NCI-H1417 treated with DMSO at 0.1 percent for 48 hours (cell line): Measurements from ENCODE around the gene CORO6.
"Not testable (repeated sequence)": the region's sequence is repeated elsewhere in the genome, so short reads cannot be mapped to it uniquely, and the experiment has no call there.

Experiments used
- DNase-seq: peaks from one replicate; lab custom pipeline; 2025; lab: John Stamatoyannopoulos, UW

Gene CORO6

DNA sequence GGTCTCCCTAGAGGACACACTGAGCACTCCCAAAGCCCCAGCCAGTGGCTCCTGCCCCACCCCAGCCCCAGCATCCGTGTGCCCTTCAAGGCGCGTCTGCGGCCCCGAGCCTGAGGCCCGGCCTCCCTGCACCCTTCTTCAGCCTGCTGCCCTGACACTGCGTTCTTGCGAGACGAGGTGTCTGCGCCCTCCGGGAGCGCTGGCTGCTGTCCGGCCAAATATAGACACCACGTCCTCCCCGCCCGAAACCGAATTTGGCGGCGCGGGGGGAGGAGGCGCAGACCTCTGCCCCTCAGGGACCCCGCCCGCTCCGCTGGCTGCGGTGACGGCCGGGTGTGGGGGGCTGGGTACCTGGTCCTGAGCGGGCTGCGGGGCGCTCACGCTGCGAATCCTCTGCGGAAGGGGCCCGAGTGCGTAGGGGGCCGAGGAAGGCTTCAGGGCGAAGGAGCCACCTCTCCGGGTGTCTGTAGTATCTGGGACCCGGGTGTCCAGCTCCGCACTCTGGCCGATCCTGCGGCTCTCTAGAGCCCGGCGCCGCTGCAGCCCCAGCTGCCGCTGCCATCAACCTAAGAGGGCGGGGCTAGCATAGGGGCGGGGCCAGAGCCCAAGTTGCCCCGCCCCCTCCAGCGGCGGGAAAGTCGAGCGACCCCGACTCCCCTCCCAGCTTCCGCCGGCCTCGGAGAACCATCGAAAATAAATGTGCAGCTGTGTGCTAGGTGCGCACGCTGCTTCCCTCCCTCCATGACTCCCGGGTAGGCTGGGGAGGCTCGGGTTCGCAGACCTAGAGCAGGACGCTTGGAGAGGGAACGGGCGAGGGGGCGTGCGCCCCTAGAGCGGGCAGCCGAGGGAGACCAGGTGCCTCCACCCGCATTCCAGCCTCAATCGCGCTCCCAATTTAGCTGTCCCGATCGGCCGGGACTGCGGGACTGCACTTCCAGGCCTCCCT lies at the start of gene CORO6:
TSS of gene CORO6 (minus strand) at position 576 of the 946 bp plus-strand sequence. CDS start 1,491 bp downstream, outside the sequence.
- no peak for DNase-seq

DNA sequence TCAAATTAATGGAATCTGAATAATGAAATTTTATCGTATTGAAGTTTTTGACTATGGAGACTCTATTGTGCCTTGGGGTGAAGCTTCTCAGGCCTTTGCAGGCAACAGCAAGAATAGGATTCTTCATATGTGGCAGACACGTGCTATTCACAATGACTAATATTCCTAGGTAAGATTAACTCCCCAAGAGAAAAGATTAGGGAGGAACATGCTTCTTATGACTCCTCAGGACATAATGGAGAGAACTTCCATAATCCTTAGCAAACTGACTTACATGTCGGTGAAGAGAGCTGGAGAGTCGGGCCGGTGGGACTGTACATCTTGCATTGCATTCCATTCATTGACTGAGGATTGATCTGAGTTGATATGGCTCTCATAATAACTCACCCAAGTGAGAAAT lies 48.9 kb upstream of the CORO6 start:
- no peak for DNase-seq

DNA sequence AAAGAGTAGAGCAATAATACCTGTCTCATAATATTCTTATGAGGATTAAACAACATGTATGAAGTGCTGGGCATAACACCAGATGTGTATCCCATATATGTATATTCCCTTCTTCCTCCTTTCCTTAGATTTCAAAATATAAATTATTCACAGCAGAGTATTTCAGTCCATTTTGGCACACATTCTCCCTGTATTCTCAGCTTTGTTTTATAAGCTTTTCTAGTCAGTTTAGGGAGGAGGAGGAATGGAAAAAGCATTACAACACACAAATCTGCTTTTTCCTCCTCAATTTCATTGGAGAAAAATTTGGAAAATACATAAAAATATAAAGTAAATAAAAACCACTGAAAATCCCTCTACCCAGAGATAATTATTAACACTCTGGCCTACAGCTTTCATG lies 46.6 kb upstream of the CORO6 start:
- no peak for DNase-seq

DNA sequence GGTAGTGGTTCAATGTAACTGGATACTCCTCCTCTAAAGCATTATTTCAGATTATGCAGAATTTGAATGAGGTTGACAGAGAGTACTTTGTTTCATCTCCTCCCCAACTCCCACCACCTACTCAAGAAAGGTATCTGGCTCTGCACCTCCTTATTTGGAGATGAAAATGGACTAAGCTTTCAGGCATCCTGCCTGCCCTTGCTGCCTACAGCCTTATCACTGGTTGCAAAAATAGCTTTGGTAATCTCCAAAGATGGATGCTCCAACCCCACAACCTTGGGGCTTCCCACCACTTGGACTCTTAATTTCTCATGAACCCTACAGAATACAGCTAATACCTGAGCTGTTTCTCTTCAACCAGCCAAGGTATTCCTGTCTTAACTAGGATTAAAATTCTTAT lies 45.3 kb upstream of the CORO6 start:
- DNase-seq, result no peak

DNA sequence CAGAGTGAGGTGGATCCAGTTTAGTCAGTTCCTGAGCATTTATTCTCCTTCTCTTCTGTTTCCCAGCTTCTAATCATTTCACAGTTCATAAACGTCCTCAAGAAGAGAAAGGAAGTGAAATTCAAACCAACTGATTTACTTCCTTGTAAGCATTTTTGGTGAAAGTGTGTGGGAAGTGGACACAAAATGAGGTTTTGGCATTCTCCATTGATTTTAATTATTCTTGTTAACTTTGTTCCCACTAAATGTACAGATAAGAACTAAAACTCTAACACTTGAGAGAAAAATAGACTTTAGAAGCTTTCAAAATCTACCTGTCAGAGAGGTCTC lies 42.7 kb upstream of the CORO6 start:
- DNase-seq, result no peak

DNA sequence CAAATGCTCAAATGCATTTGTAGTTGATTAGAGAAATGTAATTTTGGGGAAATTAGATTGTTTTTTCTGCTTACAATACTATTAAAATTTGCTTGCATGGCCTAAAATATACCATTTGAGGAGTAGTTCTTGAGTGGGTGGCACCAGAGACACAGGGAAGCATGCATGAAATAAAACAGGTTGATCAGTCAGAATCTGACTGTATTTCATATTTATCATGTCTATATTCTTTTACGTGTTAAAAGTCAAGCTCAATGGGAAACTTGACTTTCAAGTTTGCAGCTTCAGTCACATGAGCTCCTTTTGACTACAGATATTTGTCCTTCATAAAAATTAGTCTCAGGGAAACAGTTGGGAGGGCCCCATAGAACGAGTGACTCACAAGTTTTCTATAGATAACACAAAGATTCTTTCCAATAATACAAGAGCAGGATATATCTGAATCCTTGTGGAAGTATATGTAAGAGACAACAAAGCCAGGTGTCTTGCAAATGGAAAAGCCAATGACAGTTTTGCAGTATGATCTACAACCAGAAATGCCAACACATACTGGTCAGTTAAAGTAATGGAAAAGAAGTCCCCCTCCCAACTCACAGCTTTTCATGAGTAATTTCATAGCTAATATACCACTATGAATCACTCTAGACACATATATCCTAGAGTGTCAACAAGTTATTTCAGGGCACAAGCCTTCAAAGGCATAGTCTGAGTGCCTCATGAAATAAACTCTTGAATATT lies 42.2 kb upstream of the CORO6 start:
- no peak for DNase-seq

DNA sequence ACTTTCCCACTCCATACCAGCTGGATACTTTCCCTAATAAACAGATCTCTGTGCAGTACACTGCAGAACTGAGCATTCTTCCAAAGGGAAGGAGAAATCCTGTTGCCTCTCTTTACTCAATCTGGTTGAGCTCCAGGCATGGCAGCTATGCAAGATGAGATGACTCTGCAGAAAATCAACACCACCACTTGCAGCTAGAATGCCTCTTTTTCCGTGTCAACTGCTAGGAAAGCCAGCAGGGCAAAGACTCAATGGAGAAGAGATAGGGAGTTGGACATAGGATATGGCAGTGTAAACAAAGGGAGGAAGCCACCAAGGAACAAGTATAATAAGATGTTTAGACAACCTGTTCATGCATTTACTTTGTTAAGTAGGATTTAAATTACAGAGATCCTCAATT lies 40.4 kb upstream of the CORO6 start:
- DNase-seq, result no peak

DNA sequence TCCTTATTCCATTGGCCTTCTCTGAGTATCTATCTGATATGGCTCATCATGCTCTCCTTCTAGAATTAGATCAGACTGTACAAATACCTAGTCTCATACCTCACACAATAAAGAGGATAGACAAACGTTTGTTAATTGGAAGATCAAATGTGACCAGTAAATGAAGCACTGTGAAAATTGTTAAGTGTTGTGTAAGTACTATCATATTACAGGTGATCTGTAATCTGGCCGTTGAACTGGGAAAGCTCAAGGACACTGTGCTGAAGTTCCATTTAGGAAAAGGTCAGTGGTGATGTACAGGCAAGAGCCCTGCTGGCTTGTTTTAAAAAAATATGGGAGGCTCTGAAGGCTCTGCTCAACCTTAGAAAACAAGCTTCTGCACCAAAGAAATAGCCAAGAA lies 38.5 kb upstream of the CORO6 start:
- DNase-seq, result no peak

DNA sequence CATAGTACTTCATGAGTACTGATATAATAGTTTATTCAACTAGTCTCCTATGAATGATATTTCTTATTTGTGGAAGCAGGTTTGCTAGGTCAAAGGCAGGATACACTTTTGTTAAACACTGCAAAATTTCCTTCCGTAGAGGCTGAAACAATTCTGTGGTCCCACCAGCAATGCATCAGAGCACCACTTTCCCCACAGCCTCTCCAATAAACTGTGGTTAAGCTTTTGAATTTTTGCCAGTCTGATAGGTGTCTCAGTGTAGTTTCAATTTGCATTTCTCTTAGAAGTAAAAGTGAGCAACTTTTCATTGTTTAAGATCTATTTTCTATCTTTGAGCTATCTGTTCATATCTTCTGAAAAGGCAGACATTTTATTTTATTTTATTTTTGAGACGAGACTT lies 36.4 kb upstream of the CORO6 start:
- DNase-seq, result no peak

DNA sequence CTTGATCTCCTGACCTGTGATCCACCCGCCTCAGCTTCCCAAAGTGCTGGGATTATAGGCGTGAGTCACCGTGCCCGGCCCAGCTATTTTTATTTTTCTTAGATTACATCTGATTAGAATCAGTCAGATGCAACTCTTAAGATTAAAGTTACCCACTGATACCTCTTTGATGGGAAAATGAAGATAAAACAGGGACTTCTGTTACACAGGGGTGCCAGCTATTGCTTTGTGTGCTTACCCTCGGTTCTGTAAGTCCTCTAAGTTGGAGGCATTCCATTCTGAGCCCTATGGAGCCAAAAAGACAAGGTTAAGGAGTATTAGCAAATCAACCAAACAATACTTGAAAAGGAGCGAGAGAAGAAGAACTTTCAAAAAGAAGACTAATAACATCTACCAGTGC lies 32.6 kb upstream of the CORO6 start:
- no peak for DNase-seq

DNA sequence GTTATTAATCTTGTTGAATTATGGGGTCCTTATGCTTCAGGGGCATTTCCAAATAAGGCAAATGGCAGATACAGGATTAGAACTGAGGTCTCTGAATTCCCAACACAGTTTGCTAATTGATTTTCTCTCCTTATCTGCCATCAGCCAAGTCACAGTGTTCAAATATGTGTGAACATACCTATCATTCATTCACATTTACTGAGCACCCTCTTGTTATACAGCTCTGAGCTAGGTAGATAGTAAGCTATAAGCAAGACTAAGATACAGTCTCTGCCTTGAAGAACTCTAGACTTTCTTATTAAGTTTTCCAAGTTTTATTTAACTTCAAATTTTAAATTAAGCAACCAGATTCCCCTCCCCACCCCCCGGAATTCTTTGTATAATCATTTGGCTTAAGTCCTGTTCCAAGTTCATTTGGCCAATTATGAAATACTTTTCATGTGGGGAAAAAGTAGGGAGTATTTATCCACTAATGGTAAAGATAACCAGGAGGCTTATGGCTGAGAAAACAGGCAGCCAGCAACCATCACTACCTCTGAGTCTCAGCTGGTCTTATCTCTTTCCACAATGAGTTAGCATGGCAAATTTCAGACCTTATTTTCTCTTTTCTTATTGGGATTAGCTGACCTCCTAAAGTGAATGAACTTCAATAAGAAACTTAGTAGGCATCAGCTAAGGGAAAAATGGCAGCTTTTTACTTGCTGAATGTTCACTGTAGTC lies 31.4 kb upstream of the CORO6 start:
- no peak for DNase-seq

DNA sequence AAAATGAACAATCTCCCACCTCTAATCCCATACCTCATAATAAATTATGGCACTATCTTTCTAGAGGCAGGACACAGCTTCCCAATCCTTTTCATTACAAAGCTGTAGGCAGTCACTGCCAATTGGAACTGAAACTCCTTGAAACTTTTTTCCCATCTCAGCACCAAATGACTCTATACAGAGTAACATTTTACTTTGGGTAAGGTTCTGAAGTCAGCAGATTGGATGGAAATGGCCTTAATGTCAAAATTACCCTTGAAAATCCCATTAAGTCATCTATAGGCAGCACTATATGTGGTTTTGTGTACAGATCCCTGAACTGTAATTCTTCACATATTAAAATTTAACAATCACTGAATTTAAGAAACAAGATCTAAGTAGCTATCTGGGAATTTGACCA lies 30.3 kb upstream of the CORO6 start:
- DNase-seq, result no peak

DNA sequence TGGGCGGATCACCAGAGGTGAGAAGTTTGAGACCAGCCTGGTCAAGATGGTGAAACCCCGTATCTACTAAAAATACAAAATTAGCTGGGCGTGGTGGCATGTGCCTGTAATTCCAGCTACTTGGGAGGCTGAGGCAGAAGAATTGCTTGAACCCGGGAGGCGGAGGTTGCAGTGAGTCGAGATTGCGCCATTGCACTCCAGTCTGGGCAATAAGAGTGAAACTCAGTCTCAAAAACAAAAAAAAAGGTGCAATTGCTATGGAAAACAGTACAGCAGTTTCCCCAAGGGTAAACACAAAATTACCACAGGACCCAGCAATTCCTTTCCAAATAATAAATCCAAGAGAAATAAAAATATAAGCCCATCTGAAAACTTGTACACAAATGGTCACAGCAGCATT lies 29.2 kb upstream of the CORO6 start:
- DNase-seq, result not testable (repeated sequence)

DNA sequence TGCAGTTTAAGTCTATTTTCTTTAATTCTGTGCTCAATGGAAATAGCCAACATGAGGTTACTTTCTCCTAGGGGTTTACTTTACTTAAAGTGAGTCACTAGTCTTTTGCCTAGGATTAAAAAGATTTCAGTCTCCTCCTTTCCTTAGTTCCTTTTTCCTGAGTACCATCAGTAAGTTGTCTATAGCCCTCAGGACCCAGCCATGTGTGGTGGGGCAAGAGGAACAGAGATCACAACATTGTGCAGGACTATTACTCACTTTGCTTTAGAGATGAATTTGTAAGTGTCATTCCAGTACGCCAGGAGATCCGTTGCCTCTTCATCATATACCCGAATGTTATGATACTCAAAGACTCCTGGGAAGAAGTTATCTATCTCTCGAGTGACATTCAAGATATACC lies 27.7 kb upstream of the CORO6 start:
- DNase-seq, result no peak

DNA sequence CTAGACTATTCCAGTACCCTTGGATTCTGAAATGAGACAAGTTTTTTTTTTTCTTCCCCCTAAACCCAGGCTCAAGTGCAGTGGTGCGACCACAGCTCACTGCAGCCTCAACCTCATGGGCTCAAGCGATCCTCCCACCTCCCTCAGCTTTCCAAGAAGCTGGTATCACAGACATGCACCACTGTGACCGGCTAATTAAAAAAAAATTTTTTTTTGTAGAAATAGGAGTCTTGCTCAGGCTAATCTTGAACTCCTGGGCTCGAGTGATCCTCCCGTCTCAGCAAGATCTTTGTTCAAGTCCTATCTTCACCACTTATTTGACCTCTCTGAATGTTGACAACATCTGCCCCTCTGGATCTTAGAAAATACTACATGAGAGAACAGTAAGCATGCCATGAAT lies 26.6 kb upstream of the CORO6 start:
- no peak for DNase-seq

DNA sequence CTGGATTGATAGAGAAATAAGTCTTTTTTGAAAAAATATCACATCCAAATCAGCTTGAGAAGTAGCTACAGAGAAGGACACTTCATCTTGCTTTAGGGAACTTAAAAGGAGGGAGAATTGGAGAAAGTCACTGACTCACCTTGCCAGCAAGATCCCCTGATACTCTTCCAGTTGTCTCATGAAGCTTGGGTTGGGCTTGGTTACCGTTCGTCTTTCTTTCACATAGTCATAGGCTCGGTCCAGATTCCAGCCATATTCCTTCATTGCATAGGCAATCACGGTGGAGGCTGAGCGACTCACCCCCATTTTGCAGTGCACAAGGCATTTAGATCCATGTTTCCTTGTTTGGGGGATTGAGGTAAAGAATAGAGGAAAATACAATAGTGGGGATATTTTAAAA lies 25.3 kb upstream of the CORO6 start:
- DNase-seq, result no peak

DNA sequence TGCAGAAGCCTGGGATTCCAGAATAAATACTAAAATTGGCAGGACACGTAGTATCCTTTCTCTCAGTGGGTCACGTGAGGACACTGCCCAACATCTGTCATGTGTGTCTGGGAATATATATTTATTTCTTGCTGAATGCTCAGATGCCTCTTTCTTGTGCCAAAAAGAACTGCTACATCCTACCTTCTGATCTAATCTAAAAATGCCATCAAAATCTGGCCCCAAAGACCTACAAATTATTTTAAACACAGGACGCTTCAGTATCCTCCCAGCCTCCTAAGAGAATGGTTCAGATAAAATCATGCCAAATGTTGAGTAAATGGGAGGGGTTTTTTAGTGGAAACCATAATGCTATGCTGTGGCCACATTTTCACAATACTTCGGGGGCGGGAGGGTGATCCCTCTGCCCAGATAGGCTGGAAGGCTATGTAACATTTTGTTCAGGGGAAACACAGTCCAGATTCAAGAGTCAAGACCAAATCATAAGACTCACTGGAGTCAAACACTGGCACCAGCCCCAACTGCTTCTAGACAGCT lies 22.9 kb upstream of the CORO6 start:
- no peak for DNase-seq

DNA sequence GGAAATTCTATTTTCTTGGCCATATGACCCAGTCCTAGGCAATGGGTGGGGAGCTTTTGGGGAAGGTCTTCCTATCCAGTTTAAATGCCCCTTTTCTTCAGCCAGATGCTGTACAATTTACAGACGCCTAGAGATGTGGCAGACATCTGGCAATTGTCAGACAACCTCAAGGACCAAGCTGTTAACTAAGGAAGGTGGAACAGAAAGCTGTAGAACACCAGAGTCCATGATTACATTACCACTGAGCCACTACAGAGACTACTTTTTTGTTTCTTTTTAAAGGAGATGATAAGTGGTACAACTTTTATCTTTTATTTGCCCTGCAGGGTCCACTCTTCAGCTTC lies 21.1 kb upstream of the CORO6 start:
- DNase-seq, result no peak

DNA sequence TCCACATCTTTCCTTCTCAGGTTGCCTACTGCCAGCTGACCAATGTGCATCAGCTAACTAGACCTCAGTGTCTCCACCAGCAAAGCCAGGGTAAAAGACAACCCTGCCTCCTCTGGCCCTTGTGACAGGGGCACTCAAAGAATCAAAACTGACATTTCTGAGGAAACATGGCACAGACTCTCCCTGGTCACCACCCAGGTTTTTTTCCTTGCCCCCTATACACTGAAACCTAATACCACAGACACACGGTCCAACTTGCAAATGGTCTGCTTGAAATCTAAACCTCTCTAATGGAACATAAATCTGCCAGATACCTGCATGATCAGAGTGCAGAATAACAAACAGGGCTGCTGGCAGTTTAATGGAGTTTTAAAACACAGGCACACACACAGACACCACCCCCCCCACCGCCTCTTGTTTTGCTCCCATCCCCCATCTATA lies 19.5 kb upstream of the CORO6 start:
- peak; percentile 24 for DNase-seq

DNA sequence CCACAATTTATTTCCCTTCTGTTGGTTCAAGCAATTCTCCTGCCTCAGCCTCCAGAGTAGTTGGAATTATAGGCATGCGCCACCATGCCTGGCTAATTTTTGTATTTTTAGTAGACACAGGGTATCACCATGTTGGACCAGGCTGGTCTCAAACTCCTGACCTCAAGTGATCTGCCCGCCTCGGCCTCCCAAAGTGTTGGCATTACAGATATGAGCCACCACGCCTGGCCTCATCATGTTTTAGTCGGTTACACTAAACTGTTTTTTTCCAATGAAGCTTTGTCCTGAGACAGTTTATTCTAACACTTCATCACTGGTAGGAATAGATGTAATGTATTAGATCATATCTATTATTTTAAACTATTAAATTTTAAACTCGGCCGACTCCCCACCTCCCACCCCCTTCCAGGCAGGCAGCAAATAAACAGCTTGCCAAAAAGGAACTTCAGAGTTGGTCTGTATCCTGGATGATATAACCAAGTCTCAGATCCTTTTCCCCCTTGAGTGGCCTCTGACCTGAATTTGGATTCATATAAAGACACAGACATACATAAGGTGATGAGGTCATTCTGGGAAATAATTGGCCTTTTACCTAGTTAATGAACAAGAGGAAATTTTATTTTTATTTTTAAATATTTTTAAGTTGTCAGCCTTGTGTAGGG lies 18.4 kb upstream of the CORO6 start:
- DNase-seq, result no peak

DNA sequence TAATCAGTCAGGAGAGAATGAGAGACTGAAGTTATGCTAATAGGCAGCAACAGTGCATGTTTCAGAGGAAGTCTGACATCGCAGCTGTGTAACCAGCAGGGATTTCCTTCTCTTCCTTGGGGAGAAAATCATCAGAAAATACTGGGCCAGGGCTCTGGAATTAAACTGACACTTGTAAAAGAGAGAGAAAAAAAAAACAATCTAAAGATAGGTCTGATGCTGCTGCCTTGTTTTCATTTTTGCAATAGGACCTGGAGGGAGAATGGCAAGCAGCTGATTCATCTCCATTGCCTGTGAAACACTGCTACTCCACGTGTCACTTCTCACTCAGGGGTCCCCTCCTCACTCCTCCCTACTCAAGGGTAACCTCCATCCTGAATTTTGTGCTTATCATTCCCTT lies 17.7 kb upstream of the CORO6 start:
- DNase-seq, result no peak

DNA sequence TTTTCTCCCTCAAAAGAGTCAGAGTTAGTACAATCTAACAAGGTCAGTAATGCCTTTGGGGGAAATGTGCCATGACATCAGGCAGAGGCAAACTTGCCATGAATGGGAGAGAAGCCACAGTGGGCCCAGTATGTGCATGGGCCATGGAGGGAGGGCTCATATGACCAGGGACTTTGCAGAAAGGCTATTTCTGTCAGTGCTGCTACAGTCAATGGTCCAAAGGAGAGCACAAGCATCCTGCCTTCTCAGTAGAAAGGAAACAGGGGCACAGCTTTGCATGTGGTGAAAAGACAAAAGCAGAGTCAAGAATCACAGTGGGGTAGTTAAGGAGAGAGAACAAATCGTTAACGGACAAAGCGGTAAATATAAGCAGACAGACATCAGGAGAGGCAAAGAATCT lies 11.2 kb upstream of the CORO6 start:
- no peak for DNase-seq
